ENCODE measurements around the gene KPRP. TPM values are rescaled to one million over a fixed set of nuclear protein-coding genes. Genes with fewer than 3 reads are reported as not detected.

Gene KPRP
- total RNA-seq, 1 donor from 2014 or later: not detected

- Mint-ChIP-seq H3K36me3 (no peaks in the 10 kb centered on the region), H3K4me1 (no peaks in the 10 kb centered on the region), H3K4me3 (no peak overlapping the region), H3K27me3 (ENCODE audit: insufficient read depth, low read depth) (no peaks in the 10 kb centered on the region), H3K27ac (no peak overlapping the region), H3K9me3 (peaks cover 27% of the 10 kb centered on the region)
- TF ChIP-seq CTCF (IDR thresholded peaks at IDR 0.05) (no peak), EZH2phosphoT487 (IDR thresholded peaks at IDR 0.05) (no peak), EZH2 (IDR thresholded peaks at IDR 0.05) (no peak)
- Histone ChIP-seq H3K36me3 (no peaks in the 10 kb centered on the region), H3K4me2 (no peak overlapping the region), H3K79me2 (ENCODE audit: low read depth) (no peaks in the 10 kb centered on the region), H3F3A (ENCODE audit: low read depth) (no peaks in the 10 kb centered on the region), H3K27me3 (no peaks in the 10 kb centered on the region), H3K27ac (no peak overlapping the region), H2AFZ (replicated peaks) (no peak overlapping the region), H3K9ac (no peak overlapping the region), H4K20me1 (ENCODE audit: low read depth) (no peaks in the 10 kb centered on the region), H3K4me3 (no peak overlapping the region), H3K4me1 (no peaks in the 10 kb centered on the region), H3K9me3 (ENCODE audit: low read depth) (peaks cover 45% of the 10 kb centered on the region)
- no peak for DNase-seq (ENCODE audit: low spot score)
Observed at GRCh38 chr1:152745289-152745704, 12.5 kb upstream of the KPRP start.

DNA sequence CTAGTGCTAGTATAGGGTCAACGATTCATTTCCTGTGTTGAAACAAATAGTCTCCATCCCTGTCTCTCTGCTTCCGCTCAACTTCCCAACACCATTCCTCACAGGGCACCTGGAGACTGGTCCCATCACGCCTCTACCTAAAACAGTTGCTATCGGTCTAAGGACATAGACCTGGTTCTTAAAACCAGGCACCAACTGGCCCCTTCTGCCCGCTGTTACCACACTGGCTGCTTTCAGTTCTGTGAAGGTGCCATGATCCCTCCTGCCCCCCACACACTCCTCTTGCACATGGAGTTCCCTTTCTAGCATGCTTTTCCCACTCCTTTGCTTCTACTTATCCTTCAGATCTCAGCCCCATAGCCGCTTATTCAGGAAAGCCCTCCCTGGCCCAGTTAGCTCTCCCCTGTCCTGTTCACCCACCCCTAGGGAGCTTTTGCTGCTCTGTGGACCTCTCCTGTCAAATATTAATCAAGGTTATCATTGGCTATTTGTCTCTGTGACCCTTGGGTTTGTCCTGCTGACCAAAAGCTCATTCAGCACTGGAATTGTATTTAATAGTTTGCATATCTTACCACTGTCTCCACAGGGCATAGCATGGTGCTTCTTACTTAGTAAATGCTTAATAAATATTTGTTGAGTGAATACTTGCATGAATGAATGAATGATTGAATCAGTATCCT lies 11.9 kb upstream of the KPRP start:
- Mint-ChIP-seq H3K4me3 (no peak overlapping the region), H3K9me3 (peaks cover 28% of the 10 kb centered on the region), H3K4me1 (no peaks in the 10 kb centered on the region), H3K27ac (no peak overlapping the region), H3K36me3 (no peaks in the 10 kb centered on the region), H3K27me3 (ENCODE audit: insufficient read depth, low read depth) (no peaks in the 10 kb centered on the region)
- H3F3A ChIP-seq (ENCODE audit: low read depth): no peaks in the 10 kb centered on the region
- no peak overlapping the region for H3K27ac ChIP-seq
- H3K9ac ChIP-seq: no peak overlapping the region
- H4K20me1 ChIP-seq (ENCODE audit: low read depth): no peaks in the 10 kb centered on the region
- TF ChIP-seq EZH2 (IDR thresholded peaks at IDR 0.05) (no peak), EZH2phosphoT487 (IDR thresholded peaks at IDR 0.05) (no peak), CTCF (IDR thresholded peaks at IDR 0.05) (no peak)
- no peaks in the 10 kb centered on the region for H3K79me2 ChIP-seq (ENCODE audit: low read depth)
- no peak for DNase-seq (ENCODE audit: low spot score)
- H2AFZ ChIP-seq (replicated peaks): no peak overlapping the region
- no peak overlapping the region for H3K4me2 ChIP-seq
- no peaks in the 10 kb centered on the region for H3K4me1 ChIP-seq
- H3K4me3 ChIP-seq: no peak overlapping the region
- no peaks in the 10 kb centered on the region for H3K36me3 ChIP-seq
- H3K9me3 ChIP-seq (ENCODE audit: low read depth): peaks cover 44% of the 10 kb centered on the region
- H3K27me3 ChIP-seq: no peaks in the 10 kb centered on the region

GRCh38 chr1:152747831-152748230 lies 10.0 kb upstream of the KPRP start:
- no peaks in the 10 kb centered on the region for H3K79me2 ChIP-seq (ENCODE audit: low read depth)
- H3K4me3 Mint-ChIP-seq: no peak overlapping the region
- peaks cover 41% of the 10 kb centered on the region for H3K9me3 ChIP-seq (ENCODE audit: low read depth)
- H3K4me1 ChIP-seq: no peaks in the 10 kb centered on the region
- DNase-seq (ENCODE audit: low spot score): no peak
- H3K4me2 ChIP-seq: no peak overlapping the region
- no peaks in the 10 kb centered on the region for H3K27me3 Mint-ChIP-seq (ENCODE audit: insufficient read depth, low read depth)
- peaks cover 20% of the 10 kb centered on the region for H3K9me3 Mint-ChIP-seq
- no peaks in the 10 kb centered on the region for H4K20me1 ChIP-seq (ENCODE audit: low read depth)
- H2AFZ ChIP-seq (replicated peaks): no peak overlapping the region
- no peaks in the 10 kb centered on the region for H3K36me3 ChIP-seq
- no peaks in the 10 kb centered on the region for H3K4me1 Mint-ChIP-seq
- no peak overlapping the region for H3K9ac ChIP-seq
- no peak overlapping the region for H3K27ac ChIP-seq
- no peaks in the 10 kb centered on the region for H3K27me3 ChIP-seq
- H3K27ac Mint-ChIP-seq: no peak overlapping the region
- H3K36me3 Mint-ChIP-seq: no peaks in the 10 kb centered on the region
- TF ChIP-seq EZH2phosphoT487 (IDR thresholded peaks at IDR 0.05) (no peak), EZH2 (IDR thresholded peaks at IDR 0.05) (no peak), CTCF (IDR thresholded peaks at IDR 0.05) (no peak)
- H3F3A ChIP-seq (ENCODE audit: low read depth): no peaks in the 10 kb centered on the region
- no peak overlapping the region for H3K4me3 ChIP-seq

Data from neural progenitor cell (in vitro differentiated cells).